GM12878 (cell line): Measurements from ENCODE around the gene PCGF6.
"Not testable (repeated sequence)": the region's sequence is repeated elsewhere in the genome, so short reads cannot be mapped to it uniquely, and the experiment has no call there.

Source experiments
- CEBPB ChIP-seq, 2 experiments: fragments of 150-350 bp in 1 of 2; IDR thresholded peaks; 2 replicates each; pipeline ENCODE4 v1.6.1; 2012 to 2014; ENCODE audit warnings: low read depth in 2 of 2, low read length in 2 of 2, borderline replicate concordance in 1 of 2, inconsistent platforms in 1 of 2
- CREB1 ChIP-seq: IDR thresholded peaks from 2 replicates; pipeline ENCODE4 v1.6.1; 2012; ENCODE audit warnings: low read depth, mild to moderate bottlenecking, inconsistent platforms
- EP300 ChIP-seq, 2 experiments: fragments of 150-350 bp in 1 of 2; IDR thresholded peaks; 2 replicates each; pipeline ENCODE4 v1.6.1; 2011 to 2012; ENCODE audit warnings: low read depth in 2 of 2, low read length in 2 of 2, borderline replicate concordance in 1 of 2, improper control_type of control experiment in 1 of 2, inconsistent platforms in 1 of 2; ENCODE audit not compliant: control insufficient read depth in 1 of 2
- EZH2 ChIP-seq: IDR thresholded peaks from 2 replicates; pipeline ENCODE4 v1.6.1; 2012; ENCODE audit warnings: low read depth, mild to moderate bottlenecking, control low read depth, inconsistent platforms, low read length, borderline replicate concordance; ENCODE audit not compliant: control insufficient read depth
- MTA3 ChIP-seq: IDR thresholded peaks from 2 replicates; pipeline ENCODE4 v1.6.1; 2012; ENCODE audit warnings: low read length, inconsistent platforms, borderline replicate concordance
- POLR2A ChIP-seq: IDR thresholded peaks from 2 replicates; pipeline ENCODE4 v1.6.1; 2011; ENCODE audit warnings: low read depth, mild to moderate bottlenecking, low read length
- POLR2AphosphoS2 ChIP-seq: IDR thresholded peaks from 2 replicates; pipeline ENCODE4 v1.6.1; 2011; ENCODE audit warnings: low read depth, mild to moderate bottlenecking, low read length, improper control_type of control experiment, moderate library complexity
- POLR2AphosphoS5 ChIP-seq: IDR thresholded peaks from 2 replicates; pipeline ENCODE4 v1.6.1; 2011; ENCODE audit warnings: mild to moderate bottlenecking, low read length, inconsistent platforms
- TF ChIP-seq, protein P1 (sequence below): fragments of 450-650 bp; IDR thresholded peaks from 2 replicates; pipeline ENCODE4 v1.6.1; 2016; ENCODE audit warnings: mild to moderate bottlenecking
- TF ChIP-seq, protein P2 (sequence below), 3 experiments: IDR thresholded peaks in 2 of 3; conservative IDR thresholded peaks in 1 of 3; 2 replicates each; pipeline ENCODE4 v1.5.1; 2011; ENCODE audit warnings: low read depth in 3 of 3, low read length in 3 of 3, mild to moderate bottlenecking in 3 of 3, control low read depth in 2 of 3, moderate library complexity in 2 of 3, inconsistent platforms in 1 of 3, mixed read lengths in 1 of 3; ENCODE audit not compliant: control insufficient read depth in 2 of 3, insufficient read depth in 1 of 3; ENCODE audit errors: extremely low read depth in 1 of 3
- TF ChIP-seq, protein P3 (sequence below): fragments of 450-650 bp; IDR thresholded peaks from 2 replicates; pipeline ENCODE4 v1.6.1; 2018; ENCODE audit warnings: borderline replicate concordance, mild to moderate bottlenecking; ENCODE audit not compliant: partially characterized antibody

DNA sequence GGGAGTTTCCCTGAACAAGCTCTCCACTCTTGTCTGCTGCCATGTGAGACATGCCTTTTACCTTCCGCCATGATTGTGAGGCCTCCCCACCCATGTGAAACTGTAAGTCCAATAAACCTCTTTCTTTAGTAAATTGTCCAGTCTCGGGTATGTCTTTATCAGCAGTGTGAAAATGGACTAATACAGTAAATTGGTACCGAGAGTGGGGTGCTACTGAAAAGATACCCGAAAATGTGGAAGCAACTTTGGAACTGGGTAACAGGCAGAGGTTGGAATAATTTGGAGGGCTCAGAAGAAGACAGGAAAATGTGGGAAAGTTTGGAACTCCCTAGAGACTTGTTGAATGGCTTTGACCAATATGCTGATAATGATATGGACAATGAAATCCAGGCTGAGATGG, 92.0 kb downstream of the PCGF6 start:
- TF ChIP-seq, protein P1, sequence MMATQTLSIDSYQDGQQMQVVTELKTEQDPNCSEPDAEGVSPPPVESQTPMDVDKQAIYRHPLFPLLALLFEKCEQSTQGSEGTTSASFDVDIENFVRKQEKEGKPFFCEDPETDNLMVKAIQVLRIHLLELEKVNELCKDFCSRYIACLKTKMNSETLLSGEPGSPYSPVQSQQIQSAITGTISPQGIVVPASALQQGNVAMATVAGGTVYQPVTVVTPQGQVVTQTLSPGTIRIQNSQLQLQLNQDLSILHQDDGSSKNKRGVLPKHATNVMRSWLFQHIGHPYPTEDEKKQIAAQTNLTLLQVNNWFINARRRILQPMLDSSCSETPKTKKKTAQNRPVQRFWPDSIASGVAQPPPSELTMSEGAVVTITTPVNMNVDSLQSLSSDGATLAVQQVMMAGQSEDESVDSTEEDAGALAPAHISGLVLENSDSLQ, result not testable (repeated sequence)
- TF ChIP-seq POLR2AphosphoS5; POLR2A; POLR2AphosphoS2; CREB1; EP300 (IDR thresholded peaks at IDR 0.05; ENCODE audit: borderline replicate concordance in 1 of 2, control insufficient read depth in 1 of 2, low read depth in 2 of 2, low read length in 2 of 2); CEBPB (IDR thresholded peaks at IDR 0.05; ENCODE audit: borderline replicate concordance in 1 of 2, low read depth in 2 of 2, low read length in 2 of 2); EZH2; MTA3: not testable (repeated sequence)
- TF ChIP-seq, protein P2, sequence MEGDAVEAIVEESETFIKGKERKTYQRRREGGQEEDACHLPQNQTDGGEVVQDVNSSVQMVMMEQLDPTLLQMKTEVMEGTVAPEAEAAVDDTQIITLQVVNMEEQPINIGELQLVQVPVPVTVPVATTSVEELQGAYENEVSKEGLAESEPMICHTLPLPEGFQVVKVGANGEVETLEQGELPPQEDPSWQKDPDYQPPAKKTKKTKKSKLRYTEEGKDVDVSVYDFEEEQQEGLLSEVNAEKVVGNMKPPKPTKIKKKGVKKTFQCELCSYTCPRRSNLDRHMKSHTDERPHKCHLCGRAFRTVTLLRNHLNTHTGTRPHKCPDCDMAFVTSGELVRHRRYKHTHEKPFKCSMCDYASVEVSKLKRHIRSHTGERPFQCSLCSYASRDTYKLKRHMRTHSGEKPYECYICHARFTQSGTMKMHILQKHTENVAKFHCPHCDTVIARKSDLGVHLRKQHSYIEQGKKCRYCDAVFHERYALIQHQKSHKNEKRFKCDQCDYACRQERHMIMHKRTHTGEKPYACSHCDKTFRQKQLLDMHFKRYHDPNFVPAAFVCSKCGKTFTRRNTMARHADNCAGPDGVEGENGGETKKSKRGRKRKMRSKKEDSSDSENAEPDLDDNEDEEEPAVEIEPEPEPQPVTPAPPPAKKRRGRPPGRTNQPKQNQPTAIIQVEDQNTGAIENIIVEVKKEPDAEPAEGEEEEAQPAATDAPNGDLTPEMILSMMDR (IDR thresholded peaks at IDR 0.05 in 2 of 3, conservative IDR thresholded peaks at IDR 0.05 in 1 of 3; ENCODE audit: control insufficient read depth in 2 of 3, extremely low read depth in 1 of 3, insufficient read depth in 1 of 3, low read depth in 3 of 3, low read length in 3 of 3), result not testable (repeated sequence)
- TF ChIP-seq, protein P3, sequence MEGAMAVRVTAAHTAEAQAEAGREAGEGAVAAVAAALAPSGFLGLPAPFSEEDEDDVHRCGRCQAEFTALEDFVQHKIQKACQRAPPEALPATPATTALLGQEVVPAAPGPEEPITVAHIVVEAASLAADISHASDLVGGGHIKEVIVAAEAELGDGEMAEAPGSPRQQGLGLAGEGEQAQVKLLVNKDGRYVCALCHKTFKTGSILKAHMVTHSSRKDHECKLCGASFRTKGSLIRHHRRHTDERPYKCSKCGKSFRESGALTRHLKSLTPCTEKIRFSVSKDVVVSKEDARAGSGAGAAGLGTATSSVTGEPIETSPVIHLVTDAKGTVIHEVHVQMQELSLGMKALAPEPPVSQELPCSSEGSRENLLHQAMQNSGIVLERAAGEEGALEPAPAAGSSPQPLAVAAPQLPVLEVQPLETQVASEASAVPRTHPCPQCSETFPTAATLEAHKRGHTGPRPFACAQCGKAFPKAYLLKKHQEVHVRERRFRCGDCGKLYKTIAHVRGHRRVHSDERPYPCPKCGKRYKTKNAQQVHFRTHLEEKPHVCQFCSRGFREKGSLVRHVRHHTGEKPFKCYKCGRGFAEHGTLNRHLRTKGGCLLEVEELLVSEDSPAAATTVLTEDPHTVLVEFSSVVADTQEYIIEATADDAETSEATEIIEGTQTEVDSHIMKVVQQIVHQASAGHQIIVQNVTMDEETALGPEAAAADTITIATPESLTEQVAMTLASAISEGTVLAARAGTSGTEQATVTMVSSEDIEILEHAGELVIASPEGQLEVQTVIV, result not testable (repeated sequence)
